HL-60/S4 treated with retinoic acid at 250 ng/mL for 4 days and 3 days (cell line): ENCODE data around the gene COLEC11.
"Not testable (repeated sequence)": the region's sequence is repeated elsewhere in the genome, so short reads cannot be mapped to it uniquely, and the experiment has no call there.

Experiments used
- in situ Hi-C: fragments of 300-500 bp; cut with MboI; formaldehyde crosslinking; loops from 2 replicates; pipeline ENCODE4 v1.7.0; 2022; ENCODE audit warnings: low sequenced_read_pairs

COLEC11 gene

GRCh38 chr2:3604991-3605961 is 10.4 kb downstream of the COLEC11 start:
- in situ Hi-C loops: no loop called here

- in situ Hi-C loops: no loop called here
Observed at GRCh38 chr2:3606028-3606369, 11.1 kb downstream of the COLEC11 start.

GRCh38 chr2:3606370-3607201 is 11.7 kb downstream of the COLEC11 start:
- in situ Hi-C loops: no loop called here

GRCh38 chr2:3608373-3609278 is 13.7 kb downstream of the COLEC11 start:
- in situ Hi-C loops: no loop called here

GRCh38 chr2:3609279-3609673 is 14.4 kb downstream of the COLEC11 start:
- in situ Hi-C loops: not testable (repeated sequence)

GRCh38 chr2:3610415-3610814 is 15.5 kb downstream of the COLEC11 start:
- in situ Hi-C loops: no loop called here

- in situ Hi-C loops: no loop called here
Observed at GRCh38 chr2:3610881-3611505, 16.1 kb downstream of the COLEC11 start.

GRCh38 chr2:3611589-3611988 is 16.7 kb downstream of the COLEC11 start:
- in situ Hi-C loops: no loop called here

GRCh38 chr2:3612639-3613523 is 18.0 kb downstream of the COLEC11 start:
- in situ Hi-C loops: no loop called here

- in situ Hi-C loops: no loop called here
Observed at GRCh38 chr2:3613524-3613905, 18.6 kb downstream of the COLEC11 start.

GRCh38 chr2:3614743-3615142 is 19.8 kb downstream of the COLEC11 start:
- in situ Hi-C loops: not testable (repeated sequence)

- in situ Hi-C loops: not testable (repeated sequence)
Observed at GRCh38 chr2:3615541-3616200, 20.8 kb downstream of the COLEC11 start.

- in situ Hi-C loops: not testable (repeated sequence)
Observed at GRCh38 chr2:3616435-3617197, 21.7 kb downstream of the COLEC11 start.

- in situ Hi-C loops: no loop called here
Observed at GRCh38 chr2:3617198-3617890, 22.4 kb downstream of the COLEC11 start.

- in situ Hi-C loops: no loop called here
Observed at GRCh38 chr2:3618367-3618766, 23.5 kb downstream of the COLEC11 start.

- in situ Hi-C loops: no loop called here
Observed at GRCh38 chr2:3619033-3619432, 24.1 kb downstream of the COLEC11 start.

- in situ Hi-C loops: not testable (repeated sequence)
Observed at GRCh38 chr2:3619661-3620060, 24.7 kb downstream of the COLEC11 start.

GRCh38 chr2:3620834-3621233 is 25.9 kb downstream of the COLEC11 start:
- in situ Hi-C loops: no loop called here
